Hepatocyte (in vitro differentiated cells): ENCODE results near the gene CYP2J2. TPM values are rescaled to one million over a fixed set of nuclear protein-coding genes. Genes with fewer than 3 reads are reported as not detected.
A peak's percentile ranks its signal among the peaks of the same experiment; 100 is the strongest.

Experiments
- DNase-seq: peaks from one replicate; pipeline ENCODE4 v3.0.0-alpha.2; 2016; ENCODE audit warnings: low spot score
- H2AFZ ChIP-seq: fragments of 200-600 bp; sonication (generic); 2 replicates; pipeline ENCODE4 v1.6.0; 2016; ENCODE audit warnings: antibody characterized with exemption, mild to moderate bottlenecking
- H3K27ac ChIP-seq: fragments of 200-600 bp; sonication (generic); 2 replicates; pipeline ENCODE4 v1.5.1; 2016; ENCODE audit warnings: mild to moderate bottlenecking
- H3K27me3 ChIP-seq: fragments of 200-600 bp; sonication (generic); 2 replicates; pipeline ENCODE4 v1.6.1; 2016
- H3K36me3 ChIP-seq: fragments of 200-600 bp; sonication (generic); replicated peaks from 2 replicates; pipeline ENCODE4 v1.5.1; 2016; ENCODE audit warnings: low read depth; ENCODE audit not compliant: insufficient read depth
- H3K4me1 ChIP-seq: fragments of 200-600 bp; sonication (generic); 2 replicates; pipeline ENCODE4 v1.5.1; 2016; ENCODE audit warnings: mild to moderate bottlenecking, moderate library complexity; ENCODE audit not compliant: insufficient read depth
- H3K4me2 ChIP-seq: fragments of 200-600 bp; sonication (generic); 2 replicates; pipeline ENCODE4 v1.6.0; 2016
- H3K4me3 ChIP-seq: fragments of 200-600 bp; sonication (generic); 2 replicates; pipeline ENCODE4 v1.5.1; 2016; ENCODE audit warnings: mild to moderate bottlenecking
- H3K79me2 ChIP-seq: fragments of 200-600 bp; sonication (generic); 2 replicates; pipeline ENCODE4 v1.6.0; 2017; ENCODE audit warnings: mild to moderate bottlenecking
- H3K9me2 ChIP-seq: fragments of 200-600 bp; sonication (generic); replicated peaks from 2 replicates; pipeline ENCODE4 v1.6.0; 2017; ENCODE audit warnings: mild to moderate bottlenecking; ENCODE audit not compliant: insufficient read depth
- H3K9me3 ChIP-seq: fragments of 200-600 bp; sonication (generic); 2 replicates; pipeline ENCODE4 v1.5.1; 2016; ENCODE audit warnings: low read depth, mild to moderate bottlenecking
- H4K20me1 ChIP-seq: fragments of 200-600 bp; sonication (generic); 2 replicates; pipeline ENCODE4 v1.6.0; 2016; ENCODE audit warnings: mild to moderate bottlenecking; ENCODE audit not compliant: insufficient read depth, poor library complexity, severe bottlenecking
- EZH2 ChIP-seq: fragments of 200-600 bp; sonication (generic); IDR thresholded peaks from 2 replicates; pipeline ENCODE4 v1.6.1; 2016; ENCODE audit warnings: antibody characterized with exemption, mild to moderate bottlenecking, borderline replicate concordance
- EZH2phosphoT487 ChIP-seq: fragments of 200-600 bp; sonication (generic); IDR thresholded peaks from one replicate; pipeline ENCODE4 v1.6.1; 2018; ENCODE audit warnings: antibody characterized with exemption, mild to moderate bottlenecking, low read depth, moderate library complexity; ENCODE audit not compliant: unreplicated experiment, severe bottlenecking
- WGBS: methylation state at CpG from one replicate; pipeline ENCODE4 v1.1.6; 2016; ENCODE audit warnings: low lambda C conversion rate; ENCODE audit errors: missing lambda C conversion rate; 5-methylcytosine and 5-hydroxymethylcytosine counted together
- polyA plus RNA-seq: library from polyadenylated mRNA; unstranded; fragments of >200 nt; fragmentation: Nextera tagmentation; extraction: Ambion mirVana; gene quantifications from 2 replicates; pipeline ENCODE4 v1.2.1, GENCODE V29; 2016
- total RNA-seq: library from RNA; depleted of rRNA; stranded (reverse); fragments of >200 nt; gene quantifications from 2 replicates; pipeline ENCODE4 v1.2.3, GENCODE V29; 2014
- TF ChIP-seq, protein P1 (sequence below): fragments of 200-600 bp; sonication (generic); IDR thresholded peaks from 2 replicates; pipeline ENCODE4 v1.5.1; 2016; ENCODE audit warnings: antibody characterized with exemption, mild to moderate bottlenecking; ENCODE audit not compliant: poor library complexity

CYP2J2 gene
- total and polyA plus RNA-seq, 2 experiments from 2014 or later, result 6.1 to 9.4 TPM

DNA sequence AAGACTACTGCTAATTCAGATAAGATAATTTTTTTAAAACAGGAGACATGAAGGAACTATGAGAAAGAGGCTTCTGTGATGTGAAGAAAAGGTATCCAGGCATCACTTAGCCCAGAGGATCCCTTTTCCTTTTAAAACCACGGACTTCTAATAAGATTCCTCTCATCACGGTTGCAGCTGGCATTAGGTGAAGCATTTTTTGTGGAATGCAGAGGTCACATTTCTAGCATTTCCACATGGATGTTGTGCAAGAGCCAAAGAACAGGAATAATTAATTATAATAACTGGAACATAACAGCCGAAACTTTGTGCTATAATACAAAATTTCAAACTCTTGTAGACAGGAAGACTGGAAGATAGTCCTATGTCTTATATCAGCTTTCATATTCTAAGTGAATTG, 27.6 kb downstream of the CYP2J2 start:
- H3K4me1 ChIP-seq, result peaks cover 3% of the 10 kb centered on the region
- no peak overlapping the region for H3K27ac ChIP-seq
- no peak overlapping the region for H3K4me2 ChIP-seq
- no peak for DNase-seq
- H3K9me3 ChIP-seq, result no peaks in the 10 kb centered on the region
- H3K4me3 ChIP-seq, result no peak overlapping the region
- no peaks in the 10 kb centered on the region for H4K20me1 ChIP-seq
- H3K79me2 ChIP-seq, result no peaks in the 10 kb centered on the region
- TF ChIP-seq, protein P1, sequence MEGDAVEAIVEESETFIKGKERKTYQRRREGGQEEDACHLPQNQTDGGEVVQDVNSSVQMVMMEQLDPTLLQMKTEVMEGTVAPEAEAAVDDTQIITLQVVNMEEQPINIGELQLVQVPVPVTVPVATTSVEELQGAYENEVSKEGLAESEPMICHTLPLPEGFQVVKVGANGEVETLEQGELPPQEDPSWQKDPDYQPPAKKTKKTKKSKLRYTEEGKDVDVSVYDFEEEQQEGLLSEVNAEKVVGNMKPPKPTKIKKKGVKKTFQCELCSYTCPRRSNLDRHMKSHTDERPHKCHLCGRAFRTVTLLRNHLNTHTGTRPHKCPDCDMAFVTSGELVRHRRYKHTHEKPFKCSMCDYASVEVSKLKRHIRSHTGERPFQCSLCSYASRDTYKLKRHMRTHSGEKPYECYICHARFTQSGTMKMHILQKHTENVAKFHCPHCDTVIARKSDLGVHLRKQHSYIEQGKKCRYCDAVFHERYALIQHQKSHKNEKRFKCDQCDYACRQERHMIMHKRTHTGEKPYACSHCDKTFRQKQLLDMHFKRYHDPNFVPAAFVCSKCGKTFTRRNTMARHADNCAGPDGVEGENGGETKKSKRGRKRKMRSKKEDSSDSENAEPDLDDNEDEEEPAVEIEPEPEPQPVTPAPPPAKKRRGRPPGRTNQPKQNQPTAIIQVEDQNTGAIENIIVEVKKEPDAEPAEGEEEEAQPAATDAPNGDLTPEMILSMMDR, result no peak
- TF ChIP-seq EZH2phosphoT487, result no peak
- no peaks in the 10 kb centered on the region for H3K36me3 ChIP-seq
- 62% methylated on average over 3 of the region's 3 CpGs for WGBS
- H3K27me3 ChIP-seq, result no peaks in the 10 kb centered on the region
- no peaks in the 10 kb centered on the region for H3K9me2 ChIP-seq
- no peak overlapping the region for H2AFZ ChIP-seq

DNA sequence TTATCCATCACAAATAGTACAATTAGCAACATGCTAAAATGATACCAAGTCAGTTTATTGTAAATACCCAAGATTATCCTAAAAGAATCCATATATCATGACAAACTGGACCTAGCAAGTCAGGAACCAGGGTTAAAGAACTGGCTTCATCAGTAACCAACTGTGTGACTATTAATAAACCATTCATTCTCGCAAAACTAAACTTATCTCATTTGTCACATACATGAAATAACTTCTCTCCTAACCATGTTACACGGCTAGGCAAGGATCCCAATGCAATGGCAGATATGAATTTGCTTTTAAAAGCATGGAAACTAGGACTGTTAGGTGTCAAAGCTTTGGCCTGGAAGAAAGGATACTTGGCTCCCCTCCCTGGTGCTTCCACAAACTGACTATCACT, 29.4 kb downstream of the CYP2J2 start:
- Histone ChIP-seq H3K9me2 (no peaks in the 10 kb centered on the region), H3K9me3 (no peaks in the 10 kb centered on the region), H4K20me1 (no peaks in the 10 kb centered on the region), H3K36me3 (no peaks in the 10 kb centered on the region), H3K79me2 (no peaks in the 10 kb centered on the region), H3K27ac (no peak overlapping the region), H2AFZ (no peak overlapping the region), H3K4me3 (no peak overlapping the region), H3K4me2 (no peak overlapping the region), H3K4me1 (peaks cover 11% of the 10 kb centered on the region), H3K27me3 (no peaks in the 10 kb centered on the region)
- WGBS, result 84% methylated on average over 2 of the region's 2 CpGs
- TF ChIP-seq, protein P1, result no peak
- TF ChIP-seq EZH2 (no peak), EZH2phosphoT487 (no peak)
- DNase-seq, result no peak

DNA sequence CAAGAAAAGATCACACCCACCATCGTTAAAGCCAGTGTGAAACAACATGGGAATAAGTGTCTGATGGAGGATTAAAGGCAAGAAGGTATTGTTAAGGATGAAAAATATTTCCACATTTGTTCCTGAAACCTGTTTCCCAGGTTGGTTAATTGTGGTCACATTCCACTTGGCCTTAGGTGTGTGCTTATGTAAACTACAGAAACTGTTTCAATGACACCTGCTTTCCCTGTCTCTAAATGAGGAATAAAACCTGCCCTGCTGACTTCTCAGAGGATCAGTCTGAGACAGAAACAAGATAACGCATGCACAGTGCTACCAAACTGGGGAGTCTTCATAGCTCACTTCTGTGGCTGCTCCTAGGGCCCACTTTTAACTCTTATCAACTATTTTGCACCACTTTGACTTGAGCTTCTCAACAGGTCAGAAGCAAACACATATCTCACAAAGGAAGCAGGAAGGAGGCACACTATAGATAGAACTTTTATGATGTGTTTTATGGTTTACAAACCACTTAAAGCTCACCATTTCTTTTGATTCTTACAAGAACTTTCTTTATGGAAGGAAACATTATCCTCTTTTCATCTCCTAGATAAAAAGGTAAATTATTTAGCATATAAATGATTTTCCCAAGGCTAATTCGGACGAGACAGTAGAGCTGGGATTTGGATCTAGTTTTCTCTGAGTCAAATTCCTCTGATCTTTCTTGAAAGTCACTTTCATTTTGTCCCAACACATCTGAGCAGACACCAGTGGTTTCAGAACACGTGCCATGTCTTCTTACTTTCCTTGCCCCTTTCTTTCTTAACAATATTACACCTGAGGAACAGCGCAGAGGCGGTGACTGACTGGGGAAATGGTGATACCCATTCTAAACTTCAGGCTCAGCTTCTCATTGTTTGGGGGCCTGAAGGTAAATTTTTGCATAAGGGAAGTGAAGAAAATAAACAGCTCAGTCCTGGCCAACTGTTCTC, 33.4 kb downstream of the CYP2J2 start:
- 54% methylated on average over 7 of the region's 7 CpGs for WGBS
- peak; percentile 55 for DNase-seq

More for the DNA sequence above, 33.4 kb downstream of the CYP2J2 start:
- Histone ChIP-seq H3K27ac (peak overlapping the region; percentile 89), H3K4me2 (peak overlapping the region; percentile 14), H4K20me1 (no peaks in the 10 kb centered on the region), H3K36me3 (no peaks in the 10 kb centered on the region), H3K9me2 (no peaks in the 10 kb centered on the region), H3K4me3 (no peak overlapping the region), H3K79me2 (no peaks in the 10 kb centered on the region), H3K9me3 (peaks cover 6% of the 10 kb centered on the region), H3K4me1 (peaks cover 11% of the 10 kb centered on the region), H3K27me3 (no peaks in the 10 kb centered on the region), H2AFZ (no peak overlapping the region)
- TF ChIP-seq EZH2, result no peak
- peak; percentile 71 for TF ChIP-seq EZH2phosphoT487
- TF ChIP-seq, protein P1, result no peak
